ENCODE results near the gene SERPINB12. TPM values are rescaled to one million over a fixed set of nuclear protein-coding genes. Genes with fewer than 3 reads are reported as not detected.
A peak's percentile ranks its signal among the peaks of the same experiment; 100 is the strongest.

Gene SERPINB12
- total RNA-seq, 1 donor = not detected

GRCh38 chr18:63545000-63545399 lies 2.8 kb downstream of the SERPINB12 start:
- TF ChIP-seq CTCF (IDR thresholded peaks at IDR 0.05; ENCODE audit: extremely low read depth, low read depth, low read length) = no peak
- H3K27ac ChIP-seq (ENCODE audit: low read depth, low read length) = no peak overlapping the region
- no peaks in the 10 kb centered on the region for H3K9me3 ChIP-seq (ENCODE audit: low read depth, low read length)
- H4K20me1 ChIP-seq (ENCODE audit: insufficient read depth, low read length) = no peaks in the 10 kb centered on the region
- H3K36me3 ChIP-seq (ENCODE audit: insufficient read depth, low read length) = no peaks in the 10 kb centered on the region
- H2AFZ ChIP-seq (ENCODE audit: low read length) = no peak overlapping the region
- H3K27me3 ChIP-seq (ENCODE audit: insufficient read depth, low read length) = no peaks in the 10 kb centered on the region
- H3K4me1 ChIP-seq (ENCODE audit: insufficient read depth, low read length) = peaks cover 5% of the 10 kb centered on the region
- DNase-seq (ENCODE audit: insufficient read length, low spot score, missing footprints) = no peak
- H3K79me2 ChIP-seq (ENCODE audit: insufficient read depth, low read length) = no peaks in the 10 kb centered on the region
- H3K4me2 ChIP-seq (ENCODE audit: insufficient read depth, low read length) = no peak overlapping the region
- no peak overlapping the region for H3K4me3 ChIP-seq (ENCODE audit: insufficient read depth, low read length)

- no peak for TF ChIP-seq CTCF (IDR thresholded peaks at IDR 0.05; ENCODE audit: extremely low read depth, low read depth, low read length)
- no peaks in the 10 kb centered on the region for H3K79me2 ChIP-seq (ENCODE audit: insufficient read depth, low read length)
Observed at GRCh38 chr18:63550068-63550467, 7.9 kb downstream of the SERPINB12 start.

GRCh38 chr18:63551769-63552168 lies 9.6 kb downstream of the SERPINB12 start:
- Histone ChIP-seq H2AFZ (ENCODE audit: low read length) (no peak overlapping the region), H3K36me3 (ENCODE audit: insufficient read depth, low read length) (no peaks in the 10 kb centered on the region), H3K27ac (ENCODE audit: low read depth, low read length) (no peak overlapping the region), H3K4me1 (ENCODE audit: insufficient read depth, low read length) (peaks cover 7% of the 10 kb centered on the region), H3K27me3 (ENCODE audit: insufficient read depth, low read length) (no peaks in the 10 kb centered on the region), H3K79me2 (ENCODE audit: insufficient read depth, low read length) (no peaks in the 10 kb centered on the region), H3K4me2 (ENCODE audit: insufficient read depth, low read length) (no peak overlapping the region), H4K20me1 (ENCODE audit: insufficient read depth, low read length) (no peaks in the 10 kb centered on the region), H3K9me3 (ENCODE audit: low read depth, low read length) (no peaks in the 10 kb centered on the region), H3K4me3 (ENCODE audit: insufficient read depth, low read length) (no peak overlapping the region)
- no peak for TF ChIP-seq CTCF (IDR thresholded peaks at IDR 0.05; ENCODE audit: extremely low read depth, low read depth, low read length)
- DNase-seq (ENCODE audit: insufficient read length, low spot score, missing footprints) = no peak

More at GRCh38 chr18:63550068-63550467, 7.9 kb downstream of the SERPINB12 start:
- no peak overlapping the region for H3K4me3 ChIP-seq (ENCODE audit: insufficient read depth, low read length)
- no peak overlapping the region for H3K4me2 ChIP-seq (ENCODE audit: insufficient read depth, low read length)
- no peak for DNase-seq (ENCODE audit: insufficient read length, low spot score, missing footprints)
- no peaks in the 10 kb centered on the region for H3K27me3 ChIP-seq (ENCODE audit: insufficient read depth, low read length)
- H3K36me3 ChIP-seq (ENCODE audit: insufficient read depth, low read length) = no peaks in the 10 kb centered on the region
- H3K9me3 ChIP-seq (ENCODE audit: low read depth, low read length) = no peaks in the 10 kb centered on the region
- no peaks in the 10 kb centered on the region for H4K20me1 ChIP-seq (ENCODE audit: insufficient read depth, low read length)
- no peak overlapping the region for H3K27ac ChIP-seq (ENCODE audit: low read depth, low read length)
- H2AFZ ChIP-seq (ENCODE audit: low read length) = no peak overlapping the region
- H3K4me1 ChIP-seq (ENCODE audit: insufficient read depth, low read length) = peaks cover 7% of the 10 kb centered on the region

GRCh38 chr18:63552581-63552980 lies 10.4 kb downstream of the SERPINB12 start:
- Histone ChIP-seq H3K27ac (ENCODE audit: low read depth, low read length) (no peak overlapping the region), H2AFZ (ENCODE audit: low read length) (peak overlapping the region; percentile 13), H3K79me2 (ENCODE audit: insufficient read depth, low read length) (no peaks in the 10 kb centered on the region), H3K9me3 (ENCODE audit: low read depth, low read length) (no peaks in the 10 kb centered on the region), H3K4me1 (ENCODE audit: insufficient read depth, low read length) (peaks cover 7% of the 10 kb centered on the region), H4K20me1 (ENCODE audit: insufficient read depth, low read length) (no peaks in the 10 kb centered on the region), H3K36me3 (ENCODE audit: insufficient read depth, low read length) (no peaks in the 10 kb centered on the region), H3K4me3 (ENCODE audit: insufficient read depth, low read length) (no peak overlapping the region), H3K4me2 (ENCODE audit: insufficient read depth, low read length) (peak overlapping the region; percentile 40), H3K27me3 (ENCODE audit: insufficient read depth, low read length) (no peaks in the 10 kb centered on the region)
- TF ChIP-seq CTCF (IDR thresholded peaks at IDR 0.05; ENCODE audit: extremely low read depth, low read depth, low read length) = no peak
- no peak for DNase-seq (ENCODE audit: insufficient read length, low spot score, missing footprints)
